Omental fat pad (tissue), 4 donors: ENCODE data around the gene BOD1L1. TPM values are rescaled to one million over a fixed set of nuclear protein-coding genes. Genes with fewer than 3 reads are reported as not detected.

Source experiments
- ATAC-seq: fragments of 150-250 bp; one replicate; pipeline ENCODE4 v1.9.1; 2016; ENCODE audit warnings: mild to moderate bottlenecking, moderate library complexity; ENCODE audit not compliant: low FRiP score
- DNase-seq: peaks from one replicate; pipeline ENCODE4 v3.0.0-alpha.2; 2019; ENCODE audit warnings: low spot score
- CTCF ChIP-seq, 3 donors: fragments of 450-650 bp; IDR thresholded peaks; one replicate each; pipeline ENCODE4 v1.5.1; 2016 to 2017; ENCODE audit warnings: antibody characterized with exemption in 3 of 3, mild to moderate bottlenecking in 3 of 3, moderate library complexity in 2 of 3
- total RNA-seq, 4 donors: library from RNA; depleted of rRNA; stranded (reverse); fragments of >200 nt; gene quantifications; one replicate each; pipeline ENCODE4 v1.1.0, GENCODE V29; 2016

Gene BOD1L1
- total RNA-seq, 4 donors from 2014 or later = 34.2 to 65.9 (median 36.7) TPM

- DNase-seq = no peak
- ATAC-seq = no peak
- no peak for TF ChIP-seq CTCF (IDR thresholded peaks at IDR 0.05)
Observed at GRCh38 chr4:13535708-13536361, 91.7 kb downstream of the BOD1L1 start.

- no peak for TF ChIP-seq CTCF (IDR thresholded peaks at IDR 0.05)
- ATAC-seq (no peak), DNase-seq (no peak)
Observed at GRCh38 chr4:13535118-13535517, 92.4 kb downstream of the BOD1L1 start.

DNA sequence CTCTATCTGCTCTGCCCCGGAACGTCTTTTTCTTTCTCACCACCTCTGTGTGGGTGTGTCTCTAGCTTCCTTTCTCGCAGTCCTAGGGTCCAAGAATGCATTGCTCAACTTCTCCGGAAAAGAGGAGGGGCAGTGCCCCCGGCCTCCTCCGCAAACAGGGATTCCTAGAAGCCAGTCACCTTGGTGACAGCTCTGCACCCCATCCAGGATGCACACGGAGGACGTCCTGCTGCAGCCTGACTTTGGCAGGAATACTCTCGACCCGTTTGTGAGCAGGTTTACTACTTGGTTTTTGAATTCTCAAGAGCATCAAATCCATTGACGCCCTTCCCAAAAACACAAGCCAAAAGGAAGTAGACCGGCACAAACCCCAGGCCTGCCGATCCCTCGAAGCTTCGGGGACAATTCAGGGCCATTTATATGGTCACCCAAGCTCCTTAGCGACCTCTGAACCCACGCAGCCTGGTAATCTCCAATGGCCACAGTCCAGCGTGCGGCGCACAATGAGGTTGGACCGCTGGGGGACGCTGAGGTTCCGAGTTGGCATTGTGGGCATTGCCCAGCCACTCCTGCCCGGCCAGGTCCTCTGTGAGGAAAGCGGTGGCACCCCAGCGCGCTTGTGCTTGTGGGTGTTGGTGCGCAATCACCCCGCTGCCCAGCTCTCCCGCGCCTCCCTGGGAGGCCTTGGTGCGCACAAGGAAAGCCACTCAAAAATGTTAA, 93.0 kb downstream of the BOD1L1 start:
- no peak for DNase-seq
- no peak for ATAC-seq
- TF ChIP-seq CTCF (IDR thresholded peaks at IDR 0.05) = no peak

GRCh38 chr4:13533670-13534343, 93.7 kb downstream of the BOD1L1 start:
- no peak for TF ChIP-seq CTCF (IDR thresholded peaks at IDR 0.05)
- ATAC-seq (no peak), DNase-seq (no peak)

GRCh38 chr4:13531625-13531998, 95.9 kb downstream of the BOD1L1 start:
- no peak for TF ChIP-seq CTCF (IDR thresholded peaks at IDR 0.05)
- no peak for ATAC-seq
- no peak for DNase-seq

DNA sequence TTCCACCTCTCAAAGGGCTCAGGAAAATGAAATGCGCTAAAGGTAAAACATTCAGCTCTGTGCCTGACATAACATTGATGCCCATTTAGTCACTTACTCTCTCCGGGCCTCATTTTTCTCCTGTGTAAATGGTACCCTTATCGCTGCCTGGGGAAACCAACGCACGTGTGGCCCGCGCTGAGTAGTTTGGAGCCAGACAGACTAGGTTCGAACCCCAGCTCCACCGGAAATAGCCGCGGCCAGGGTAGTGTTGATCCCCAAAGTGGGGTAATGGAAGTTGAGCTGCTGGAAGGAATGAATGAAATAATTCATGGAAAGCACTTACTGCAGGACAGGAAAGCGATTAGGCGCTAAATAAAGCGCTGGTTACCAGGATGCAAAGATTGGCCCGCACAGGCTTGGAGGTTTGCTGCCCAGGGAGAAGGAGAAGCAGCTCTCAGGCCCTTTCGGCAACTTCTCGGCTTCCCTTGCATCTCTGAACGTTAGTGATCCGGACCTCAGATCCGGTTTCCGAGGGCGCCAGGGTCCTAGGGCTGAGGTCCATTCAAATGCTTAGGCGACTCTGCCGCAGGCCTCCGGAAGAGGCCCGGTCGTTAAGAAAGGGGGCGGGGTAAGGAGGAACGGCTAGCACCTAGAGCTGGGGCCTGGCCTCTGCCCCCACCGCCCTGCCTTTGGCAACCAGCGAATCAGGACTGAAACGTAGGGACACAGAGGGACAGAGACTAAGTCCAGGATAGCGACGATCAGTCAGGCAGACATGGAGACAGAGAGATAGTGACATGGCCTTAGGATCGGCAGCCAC, 96.5 kb downstream of the BOD1L1 start:
- DNase-seq (no peak), ATAC-seq (no peak)
- TF ChIP-seq CTCF (IDR thresholded peaks at IDR 0.05) = no peak
